HFFc6 (cell line): Measurements from ENCODE around the gene CDH23. TPM values are rescaled to one million over a fixed set of nuclear protein-coding genes. Genes with fewer than 3 reads are reported as not detected.

Experiments used
- DNase-seq: peaks from one replicate; pipeline ENCODE4 v3.0.0-alpha.2; 2018
- H3K27ac Mint-ChIP-seq: 2 replicates; pipeline ENCODE4 v1.8.0; 2020; ENCODE audit warnings: mild to moderate bottlenecking, mixed read lengths
- H3K27me3 Mint-ChIP-seq: 2 replicates; pipeline ENCODE4 v1.8.0; 2021; ENCODE audit warnings: mild to moderate bottlenecking, moderate library complexity, mixed read lengths; ENCODE audit not compliant: insufficient read depth
- H3K36me3 Mint-ChIP-seq: 2 replicates; pipeline ENCODE4 v1.8.0; 2021; ENCODE audit warnings: low read depth, mixed read lengths
- H3K4me1 Mint-ChIP-seq: 2 replicates; pipeline ENCODE4 v1.8.0; 2020; ENCODE audit warnings: low read depth, mixed read lengths
- H3K4me3 Mint-ChIP-seq: 2 replicates; pipeline ENCODE4 v1.8.0; 2020; ENCODE audit warnings: mild to moderate bottlenecking, moderate library complexity, mixed read lengths
- H3K9me3 Mint-ChIP-seq: 2 replicates; pipeline ENCODE4 v1.8.0; 2020; ENCODE audit warnings: mild to moderate bottlenecking, mixed read lengths
- total RNA-seq, 6 experiments: library from RNA; stranded (reverse); fragmentation: NEBNext Ultra II Directional; extraction: Animal tissue kit (Norgen Biotek cat#: 25700); gene quantifications; 2 replicates in 1 of 6; 3 replicates in 5 of 6; pipeline ENCODE4 v1.2.3, GENCODE V29; 2021
- TF ChIP-seq, protein P1 (sequence below): fragments of 200-600 bp; sonication (generic); IDR thresholded peaks from 2 replicates; pipeline ENCODE4 v1.5.0; 2021; ENCODE audit warnings: antibody characterized with exemption, mild to moderate bottlenecking

The CDH23 gene
- total RNA-seq, 6 experiments from 2014 or later = 0.02 to 0.11 (median 0.04) TPM; not detected in 2

DNA sequence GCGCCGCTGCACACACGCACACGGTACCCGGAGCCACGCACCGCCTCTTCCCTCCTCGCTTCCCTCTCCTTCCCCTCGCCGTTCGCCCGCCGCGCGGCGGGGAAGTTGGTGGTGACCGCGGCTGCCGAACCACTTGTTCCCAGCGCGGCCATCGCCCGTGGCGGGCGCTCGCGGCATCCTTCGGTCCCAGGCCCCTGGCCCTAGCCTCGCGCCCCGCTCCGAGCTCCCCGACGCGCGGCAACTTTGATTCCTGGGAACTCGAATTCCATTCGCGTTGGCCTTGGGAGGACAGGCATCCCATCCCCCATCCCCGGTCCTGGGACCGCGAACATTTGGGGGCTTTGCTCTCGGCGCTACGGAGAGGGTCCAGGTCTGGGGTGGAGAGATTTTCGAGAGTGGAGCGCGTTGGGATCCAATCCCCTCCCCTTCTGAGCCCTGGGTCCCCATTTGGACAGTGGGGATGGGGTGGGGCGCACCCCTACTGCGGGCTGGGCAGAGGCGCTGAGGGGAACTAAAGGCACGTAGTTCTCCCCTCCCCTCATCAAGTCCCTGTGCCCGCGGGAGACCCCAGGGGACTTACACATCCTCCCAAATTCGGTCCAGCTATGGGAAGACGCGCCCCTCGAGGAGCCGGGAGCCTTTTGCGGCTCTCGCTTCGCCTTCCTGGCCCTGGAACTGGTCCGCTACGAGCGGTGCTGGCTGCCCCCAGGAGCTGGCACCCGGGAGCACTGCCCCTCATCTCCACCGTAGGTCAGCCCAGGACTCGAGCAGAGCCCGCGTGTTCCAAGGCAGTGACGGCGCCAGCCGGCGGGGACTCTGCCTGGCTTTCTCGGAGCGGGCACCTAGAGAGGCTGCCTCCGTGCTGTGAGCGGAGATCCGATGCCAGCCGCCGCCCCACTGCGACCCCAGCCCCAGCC is 834 bp downstream of the CDH23 start:
- Mint-ChIP-seq H3K27ac (no peak overlapping the region), H3K4me3 (no peak overlapping the region), H3K36me3 (no peaks in the 10 kb centered on the region), H3K27me3 (peaks cover 63% of the 10 kb centered on the region), H3K9me3 (no peaks in the 10 kb centered on the region), H3K4me1 (no peaks in the 10 kb centered on the region)
- TF ChIP-seq, protein P1, sequence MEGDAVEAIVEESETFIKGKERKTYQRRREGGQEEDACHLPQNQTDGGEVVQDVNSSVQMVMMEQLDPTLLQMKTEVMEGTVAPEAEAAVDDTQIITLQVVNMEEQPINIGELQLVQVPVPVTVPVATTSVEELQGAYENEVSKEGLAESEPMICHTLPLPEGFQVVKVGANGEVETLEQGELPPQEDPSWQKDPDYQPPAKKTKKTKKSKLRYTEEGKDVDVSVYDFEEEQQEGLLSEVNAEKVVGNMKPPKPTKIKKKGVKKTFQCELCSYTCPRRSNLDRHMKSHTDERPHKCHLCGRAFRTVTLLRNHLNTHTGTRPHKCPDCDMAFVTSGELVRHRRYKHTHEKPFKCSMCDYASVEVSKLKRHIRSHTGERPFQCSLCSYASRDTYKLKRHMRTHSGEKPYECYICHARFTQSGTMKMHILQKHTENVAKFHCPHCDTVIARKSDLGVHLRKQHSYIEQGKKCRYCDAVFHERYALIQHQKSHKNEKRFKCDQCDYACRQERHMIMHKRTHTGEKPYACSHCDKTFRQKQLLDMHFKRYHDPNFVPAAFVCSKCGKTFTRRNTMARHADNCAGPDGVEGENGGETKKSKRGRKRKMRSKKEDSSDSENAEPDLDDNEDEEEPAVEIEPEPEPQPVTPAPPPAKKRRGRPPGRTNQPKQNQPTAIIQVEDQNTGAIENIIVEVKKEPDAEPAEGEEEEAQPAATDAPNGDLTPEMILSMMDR = no peak
- DNase-seq = no peak

DNA sequence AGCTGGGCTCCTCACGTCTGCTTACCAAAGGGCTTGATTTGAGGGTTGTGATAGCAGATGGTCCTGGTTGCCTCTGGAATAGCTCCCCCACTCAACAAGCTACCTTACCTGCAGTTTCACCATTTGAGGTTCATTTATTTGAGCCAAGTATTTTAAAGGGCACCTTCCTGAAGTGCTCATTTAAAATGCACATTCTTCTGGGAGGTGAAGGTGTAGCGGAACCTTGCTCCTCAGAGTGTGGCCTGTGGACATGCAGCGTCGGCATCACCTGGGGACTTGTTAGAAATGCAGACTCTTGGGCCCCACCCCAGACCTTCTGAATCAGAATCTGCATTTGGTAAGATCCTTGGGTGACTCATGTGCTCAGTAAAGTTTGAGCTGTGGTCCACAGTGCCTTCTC is 2.3 kb downstream of the CDH23 start:
- H3K4me1 Mint-ChIP-seq = no peaks in the 10 kb centered on the region
- no peaks in the 10 kb centered on the region for H3K36me3 Mint-ChIP-seq
- no peak overlapping the region for H3K4me3 Mint-ChIP-seq
- H3K27me3 Mint-ChIP-seq = peaks cover 53% of the 10 kb centered on the region
- H3K27ac Mint-ChIP-seq = no peak overlapping the region
- no peaks in the 10 kb centered on the region for H3K9me3 Mint-ChIP-seq
- no peak for DNase-seq
- TF ChIP-seq, protein P1 = no peak

DNA sequence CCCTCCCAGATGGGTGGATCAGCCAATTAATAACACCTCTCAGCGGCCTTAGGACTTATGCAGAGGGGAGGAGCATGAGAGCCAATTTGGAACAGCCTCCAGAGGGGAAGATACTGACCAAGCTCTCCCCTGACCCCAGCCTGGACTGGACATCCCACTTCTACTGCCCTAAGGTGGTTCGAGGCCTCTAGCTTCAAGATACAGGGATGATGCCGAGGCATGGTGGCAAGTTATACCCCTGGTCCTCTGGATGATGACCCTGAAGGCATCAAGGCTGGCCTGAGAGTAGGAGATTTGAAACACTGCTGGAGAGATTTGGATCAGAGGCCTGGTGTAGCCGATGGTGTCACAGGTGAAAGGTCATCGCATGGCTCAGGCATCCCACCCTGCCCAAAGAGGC is 3.2 kb downstream of the CDH23 start:
- Mint-ChIP-seq H3K4me3 (no peak overlapping the region), H3K9me3 (no peaks in the 10 kb centered on the region), H3K36me3 (no peaks in the 10 kb centered on the region), H3K27me3 (peaks cover 47% of the 10 kb centered on the region), H3K4me1 (no peaks in the 10 kb centered on the region), H3K27ac (no peak overlapping the region)
- TF ChIP-seq, protein P1 = no peak
- no peak for DNase-seq

DNA sequence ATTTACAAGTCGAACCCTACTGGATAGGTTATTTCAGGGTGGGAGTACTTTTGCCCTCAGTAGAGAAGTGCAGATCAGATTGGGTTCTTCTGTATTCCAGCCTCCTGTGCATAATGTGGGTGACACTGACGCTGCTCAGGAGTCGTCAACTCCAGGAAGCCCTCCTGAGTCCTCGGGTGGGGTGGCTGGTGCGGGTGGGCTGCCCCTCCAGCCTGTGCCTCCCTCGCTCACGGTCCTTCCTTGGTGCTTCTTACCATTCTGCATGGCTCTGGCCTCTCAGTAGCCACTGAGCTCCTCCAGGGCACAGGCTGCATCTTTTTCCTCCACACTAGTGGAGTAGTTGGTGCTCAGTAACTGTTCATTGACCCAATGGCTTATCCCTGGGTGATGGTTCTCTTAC is 4.3 kb downstream of the CDH23 start:
- H3K9me3 Mint-ChIP-seq = no peaks in the 10 kb centered on the region
- peaks cover 39% of the 10 kb centered on the region for H3K27me3 Mint-ChIP-seq
- no peaks in the 10 kb centered on the region for H3K36me3 Mint-ChIP-seq
- no peaks in the 10 kb centered on the region for H3K4me1 Mint-ChIP-seq
- no peak overlapping the region for H3K27ac Mint-ChIP-seq
- TF ChIP-seq, protein P1 = no peak
- H3K4me3 Mint-ChIP-seq = no peak overlapping the region
- DNase-seq = no peak

DNA sequence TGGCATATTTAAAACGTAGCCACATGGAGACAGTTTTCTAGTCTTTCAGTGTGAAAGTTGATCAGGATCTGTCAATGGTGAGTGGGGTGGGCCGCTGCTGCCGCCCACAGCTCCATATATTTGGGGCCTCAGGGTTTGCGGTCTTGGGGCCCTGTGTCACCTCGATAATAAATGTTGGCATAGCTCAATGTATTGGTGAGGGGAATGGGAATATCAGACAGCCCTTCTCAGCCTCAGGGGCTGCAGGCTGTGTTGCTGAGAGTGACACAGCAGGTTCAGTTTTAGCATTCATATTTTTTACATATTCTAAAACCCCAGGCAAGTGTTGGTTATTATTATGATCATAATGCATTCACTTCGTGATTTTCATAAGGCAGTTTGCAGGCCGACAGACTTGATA is 5.3 kb downstream of the CDH23 start:
- TF ChIP-seq, protein P1 = no peak
- DNase-seq = no peak
- Mint-ChIP-seq H3K27me3 (peaks cover 41% of the 10 kb centered on the region), H3K36me3 (no peaks in the 10 kb centered on the region), H3K27ac (no peak overlapping the region), H3K4me3 (no peak overlapping the region), H3K9me3 (no peaks in the 10 kb centered on the region), H3K4me1 (no peaks in the 10 kb centered on the region)
